KBM-7 (cell line): ENCODE data around the gene OTOP2.
"Not testable (repeated sequence)": the region's sequence is repeated elsewhere in the genome, so short reads cannot be mapped to it uniquely, and the experiment has no call there.

ENCODE experiments used
- DNase-seq: peaks from one replicate; pipeline ENCODE4 v3.0.0-alpha.2; 2015
- in situ Hi-C: fragments of 300-500 bp; cut with MboI; formaldehyde crosslinking; loops from 2 replicates; pipeline ENCODE4 v1.14.3; 2020; ENCODE audit warnings: low sequenced_read_pairs, low pct_unique_long_range_greater_than_20kb, mixed read lengths

Gene OTOP2

DNA sequence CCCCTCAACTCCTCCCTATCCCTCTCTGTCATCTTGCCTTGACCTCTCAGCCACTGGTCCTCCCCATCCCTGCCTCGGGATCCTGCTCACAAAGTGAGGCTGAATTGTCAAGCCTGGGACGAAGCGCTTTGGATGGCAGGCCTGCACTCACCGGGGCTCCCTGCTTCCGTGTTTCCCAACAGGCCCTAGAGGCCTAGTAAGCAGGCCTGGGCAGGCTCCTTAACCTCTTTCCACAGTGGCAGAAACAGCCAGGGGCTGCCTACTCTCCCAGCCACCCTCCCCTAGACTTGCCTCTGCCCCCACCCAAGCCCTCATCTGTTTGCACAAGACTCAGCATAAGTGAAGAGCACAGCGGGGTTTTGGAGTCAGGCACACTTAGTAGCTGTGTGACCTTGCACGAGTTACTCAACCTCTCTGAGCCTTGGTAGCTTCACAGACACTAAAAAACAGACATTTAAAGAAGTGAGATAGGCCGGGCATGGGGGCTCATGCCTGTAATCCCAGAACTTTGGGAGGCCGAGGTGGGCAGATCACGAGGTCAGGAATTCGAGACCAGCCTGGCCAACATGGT lies 25.6 kb upstream of the OTOP2 start:
- no peak for DNase-seq
- in situ Hi-C loops = no loop called here

DNA sequence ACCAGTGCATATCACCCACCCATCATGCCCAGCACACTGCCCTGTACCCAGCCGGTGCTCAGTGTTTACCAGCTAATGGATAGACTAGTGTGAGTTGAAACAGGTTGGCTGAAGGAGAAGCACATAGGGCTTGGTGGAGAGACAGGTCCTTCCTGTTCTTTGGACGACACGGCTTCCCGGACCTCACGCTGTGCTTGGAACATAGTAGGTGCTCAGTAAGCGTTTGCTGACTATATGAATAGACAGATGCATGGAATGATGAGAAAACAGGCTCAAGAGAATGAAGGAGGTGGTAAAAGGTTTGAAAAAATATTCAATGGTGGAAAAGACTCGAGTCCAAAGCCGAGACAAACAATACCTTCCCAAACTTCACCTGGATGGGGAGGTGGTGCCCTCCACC lies 23.9 kb upstream of the OTOP2 start:
- in situ Hi-C loops = no loop called here
- no peak for DNase-seq

DNA sequence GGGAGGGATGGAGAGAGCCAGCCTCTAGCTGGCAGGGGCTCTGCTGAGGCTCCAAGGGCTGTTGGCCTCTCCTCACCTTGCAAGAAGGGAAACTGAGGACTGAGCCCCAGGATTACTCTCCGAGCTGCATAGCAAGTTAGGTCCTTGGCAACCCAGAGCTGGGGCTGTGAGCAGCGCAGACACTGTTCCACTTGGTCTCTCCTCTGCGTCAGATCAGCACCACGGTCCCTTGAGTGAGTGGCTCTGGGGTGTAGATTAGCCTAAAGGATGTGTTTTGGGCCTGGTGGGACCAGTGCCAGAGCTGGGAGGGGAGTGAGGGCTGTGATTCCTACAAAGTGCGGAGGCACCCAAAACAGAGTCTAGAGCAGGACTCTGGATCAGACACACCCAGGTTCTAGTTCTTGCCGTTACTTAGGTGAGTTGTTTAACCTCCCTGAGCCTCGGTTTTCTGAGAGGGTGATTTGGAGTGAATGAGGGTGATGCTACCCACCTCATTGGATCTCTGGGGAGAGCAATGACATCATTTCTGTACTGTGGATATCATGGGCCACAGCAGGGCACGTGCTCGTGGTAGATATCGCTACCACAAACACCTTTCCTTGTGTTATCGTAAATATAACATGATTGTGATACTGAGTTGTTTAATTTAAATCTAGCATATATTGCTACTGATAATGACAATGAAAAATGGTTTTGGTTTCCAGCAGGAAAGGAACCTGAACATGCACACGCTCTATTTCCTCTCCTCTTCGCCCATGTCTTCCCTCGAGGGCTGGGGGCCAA lies 22.5 kb upstream of the OTOP2 start:
- in situ Hi-C loops = no loop called here
- no peak for DNase-seq

DNA sequence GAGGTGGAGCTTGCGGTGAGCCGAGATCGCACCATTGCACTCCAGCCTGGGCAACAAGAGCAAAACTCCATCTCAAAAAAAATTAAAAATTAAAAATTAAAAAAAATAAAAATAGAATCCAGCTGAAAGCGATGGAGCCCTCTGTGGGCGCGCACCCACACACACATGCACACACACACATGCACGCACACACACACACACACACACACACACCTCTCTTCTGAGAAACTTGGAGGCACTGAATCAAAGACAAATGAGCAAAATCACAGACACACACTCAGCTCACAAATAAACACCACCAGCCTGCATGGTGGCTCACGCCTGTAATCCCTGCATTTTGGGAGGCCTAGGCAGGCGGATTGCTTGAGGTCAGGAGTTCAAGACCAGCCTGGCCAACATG lies 21.0 kb upstream of the OTOP2 start:
- in situ Hi-C loops = no loop called here
- DNase-seq = no peak

DNA sequence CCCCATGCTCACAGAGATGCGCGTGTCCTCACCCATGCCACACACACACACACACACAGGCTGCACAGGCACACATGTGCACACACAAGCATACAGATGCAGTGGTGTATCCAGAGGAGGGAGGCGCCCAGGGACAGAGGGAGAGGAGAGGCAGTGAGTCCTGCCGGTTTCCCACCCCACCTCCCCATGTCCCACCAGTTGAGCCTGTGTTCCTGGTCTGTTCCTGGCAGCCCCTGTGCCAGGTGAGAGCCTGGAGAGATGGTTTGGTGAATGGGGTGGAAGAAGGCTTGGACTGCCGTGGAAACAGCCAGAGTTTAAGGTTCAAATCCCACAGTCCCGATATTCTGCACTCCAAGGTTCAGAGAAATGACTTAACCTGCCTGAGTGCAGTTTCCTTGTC lies 20.4 kb upstream of the OTOP2 start:
- in situ Hi-C loops = no loop called here
- DNase-seq = no peak

DNA sequence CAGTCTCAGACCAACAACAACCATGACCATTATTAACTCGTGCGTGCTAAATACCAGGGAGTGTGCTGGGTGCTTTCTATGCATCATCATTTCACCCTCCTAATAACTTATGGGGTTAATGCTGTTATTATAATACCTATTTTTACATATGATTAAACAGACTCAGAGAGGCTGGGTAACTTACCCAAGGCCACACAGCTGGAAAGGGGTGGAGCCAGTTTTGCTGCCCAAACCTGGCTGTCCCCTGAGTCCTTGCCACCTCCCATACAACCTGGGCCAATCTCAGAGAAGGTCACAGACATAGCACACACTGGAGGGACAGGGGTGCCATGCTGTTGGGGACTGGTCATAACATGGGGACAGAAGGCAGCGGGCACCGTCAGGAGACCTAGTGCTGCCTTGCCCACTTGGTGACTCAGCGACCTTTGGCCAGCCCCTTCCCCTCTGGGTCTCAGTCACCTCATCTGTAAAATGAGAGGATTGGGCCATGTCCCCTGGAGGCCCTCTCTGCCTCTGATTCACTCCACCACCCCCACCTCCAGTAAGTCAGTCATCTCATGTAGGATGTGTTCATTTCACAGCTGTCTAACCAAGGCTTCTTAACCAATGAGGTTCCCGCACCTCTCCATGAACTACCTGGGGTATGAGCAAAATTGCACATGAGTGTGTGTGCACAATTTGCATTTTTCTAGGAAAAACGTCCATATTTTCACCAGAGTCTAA lies 19.2 kb upstream of the OTOP2 start:
- in situ Hi-C loops = no loop called here
- DNase-seq = no peak

DNA sequence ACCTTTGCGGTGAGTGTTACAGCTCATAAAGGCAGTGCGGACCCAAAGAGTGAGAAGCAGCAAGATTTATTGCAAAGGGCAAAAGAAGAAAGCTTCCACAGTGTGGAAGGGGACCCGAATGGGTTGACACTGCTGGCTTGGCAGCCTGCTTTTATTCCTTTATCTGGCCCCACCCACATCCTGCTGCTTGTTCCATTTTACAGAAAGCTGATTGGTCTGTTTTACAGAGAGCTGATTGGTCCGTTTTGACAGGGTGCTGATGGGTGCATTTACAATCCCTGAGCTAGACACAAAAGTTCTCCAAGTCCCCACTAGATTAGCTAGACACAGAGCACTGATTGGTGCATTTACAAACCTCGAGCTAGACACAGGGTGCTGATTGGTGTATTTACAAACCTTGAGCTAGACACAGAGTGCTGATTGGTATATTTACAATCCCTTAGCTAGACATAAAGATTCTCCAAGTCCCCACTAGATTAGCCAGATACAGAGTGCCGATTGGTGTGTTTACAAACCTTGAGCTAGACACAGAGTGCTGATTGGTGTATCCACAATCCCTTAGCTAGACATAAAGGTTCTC lies 17.8 kb upstream of the OTOP2 start:
- DNase-seq, in situ Hi-C loops: not testable (repeated sequence)

DNA sequence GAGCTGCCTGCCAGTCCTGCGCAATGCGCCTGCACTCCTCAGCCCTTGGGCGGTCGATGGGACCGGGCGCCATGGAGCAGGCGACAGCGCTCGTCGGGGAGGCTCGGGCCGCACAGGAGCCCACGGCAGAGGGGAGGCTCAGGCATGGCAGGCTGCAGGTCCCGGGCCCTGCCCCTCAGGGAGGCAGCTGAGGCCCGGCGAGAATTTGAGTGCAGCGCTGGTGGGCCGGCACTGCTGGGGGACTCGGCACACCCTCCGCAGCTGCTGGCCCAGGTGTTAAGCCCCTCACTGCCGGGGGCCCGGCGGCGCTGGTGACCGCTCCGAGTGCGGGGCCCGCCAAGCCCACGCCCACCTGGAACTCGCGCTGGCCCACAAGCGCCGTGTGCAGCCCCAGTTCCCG lies 17.1 kb upstream of the OTOP2 start:
- in situ Hi-C loops = no loop called here
- DNase-seq = no peak

DNA sequence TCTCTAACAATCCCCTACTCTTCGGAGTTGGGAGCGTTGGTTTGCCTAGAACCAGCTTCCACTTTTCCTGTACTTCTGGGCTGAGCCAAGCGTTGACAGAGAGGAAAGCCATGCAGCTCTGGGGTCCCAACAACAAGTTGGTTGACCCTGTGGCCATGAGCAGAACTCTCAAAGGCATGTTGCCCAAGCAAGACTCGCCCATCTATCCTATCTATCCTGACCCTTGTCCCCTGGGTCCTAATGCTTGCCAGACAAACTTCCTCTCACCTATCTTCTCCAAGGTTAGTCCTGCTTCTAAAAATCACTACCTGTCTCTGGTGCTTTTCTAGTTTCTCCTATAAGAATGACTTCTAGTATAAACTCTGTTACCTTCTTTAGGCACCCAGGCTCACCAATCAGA lies 15.0 kb upstream of the OTOP2 start:
- in situ Hi-C loops, DNase-seq: not testable (repeated sequence)

DNA sequence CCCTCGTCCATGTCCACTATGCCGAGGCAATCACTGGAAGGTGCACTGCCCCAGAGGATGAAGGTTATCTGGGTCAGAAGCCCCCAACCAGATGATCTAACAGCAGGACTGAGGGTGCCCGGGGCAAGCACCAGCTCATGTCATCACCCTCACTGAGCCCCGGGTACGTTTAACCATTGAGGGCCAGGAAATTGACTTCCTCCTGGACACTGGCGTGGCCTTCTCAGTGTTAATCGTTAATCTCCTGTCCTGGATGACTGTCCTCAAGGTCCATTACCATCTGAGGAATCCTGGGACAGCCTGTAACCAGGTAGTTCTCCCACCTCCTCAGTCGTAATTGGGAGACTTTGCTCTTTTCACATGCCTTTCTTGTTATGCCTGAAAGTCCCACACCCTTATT lies 12.7 kb upstream of the OTOP2 start:
- in situ Hi-C loops, DNase-seq: not testable (repeated sequence)

DNA sequence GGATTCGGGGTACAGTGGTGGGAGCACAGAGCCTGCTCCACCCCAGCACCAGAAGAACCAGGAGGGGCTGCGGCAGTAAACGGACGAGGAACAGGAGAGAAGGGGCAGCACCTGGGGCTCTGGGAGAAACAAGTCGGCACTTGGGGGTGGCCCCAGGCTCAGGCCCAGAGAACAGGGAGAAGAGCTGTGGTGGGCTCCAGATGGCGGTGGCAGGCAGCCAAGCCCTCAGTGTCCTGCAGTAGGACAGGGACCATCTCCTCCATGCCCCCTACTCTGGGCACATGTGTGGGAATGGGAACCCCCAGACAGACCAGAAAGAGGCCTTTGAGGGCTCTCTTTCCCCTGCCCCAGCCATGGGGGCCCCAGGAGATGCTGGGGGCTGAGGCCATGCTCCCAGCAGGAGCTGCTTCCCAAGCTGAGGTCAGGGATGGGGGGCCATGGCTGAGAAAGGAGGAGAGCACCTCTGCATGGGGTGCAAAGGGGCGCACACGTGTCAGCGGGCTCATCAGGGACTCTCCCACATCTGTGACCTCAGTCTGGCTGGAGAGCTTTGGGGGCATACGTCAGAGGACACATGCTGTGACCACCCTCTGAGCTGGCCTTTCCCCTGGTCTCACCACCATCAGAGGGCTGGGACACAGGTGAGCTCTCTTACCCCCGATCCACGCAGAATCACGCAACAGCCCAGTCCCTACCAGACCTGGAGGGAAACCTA lies 7.8 kb upstream of the OTOP2 start:
- in situ Hi-C loops = no loop called here
- no peak for DNase-seq

DNA sequence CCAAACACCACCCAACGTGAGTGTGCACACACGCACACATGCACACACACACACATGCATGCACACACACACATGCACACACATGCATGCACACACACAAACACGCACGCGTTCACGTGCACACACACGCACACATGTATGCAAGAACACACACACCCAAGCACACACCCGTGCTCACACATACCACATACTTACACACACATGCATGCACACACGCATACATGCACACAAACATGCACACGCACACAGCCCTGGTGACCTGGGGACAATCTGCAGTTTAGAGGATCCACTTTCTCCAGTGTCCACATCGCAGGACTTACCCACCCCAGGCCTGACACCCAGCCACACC lies 7.2 kb upstream of the OTOP2 start:
- in situ Hi-C loops = no loop called here
- no peak for DNase-seq

DNA sequence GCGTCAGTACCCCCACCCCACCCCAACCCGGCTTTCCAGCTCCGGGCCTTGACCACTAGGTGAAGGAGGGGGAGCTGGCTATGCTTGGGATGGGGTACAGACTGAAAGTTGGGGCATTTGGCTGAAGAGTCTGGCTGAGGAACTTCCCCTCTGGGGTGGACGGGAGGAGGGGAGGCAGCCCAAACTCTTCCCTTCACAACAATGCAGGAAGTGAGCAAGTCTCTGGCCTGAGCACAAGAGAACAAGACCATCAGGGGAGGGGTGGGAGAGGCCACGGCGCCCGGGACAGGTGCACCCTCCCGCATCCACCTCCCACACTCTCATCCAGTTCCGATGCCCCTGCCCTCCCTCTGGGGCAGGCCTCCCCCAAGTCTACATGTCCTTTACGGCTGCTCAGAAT lies 6.6 kb upstream of the OTOP2 start:
- in situ Hi-C loops = no loop called here
- peak; percentile 39 for DNase-seq

DNA sequence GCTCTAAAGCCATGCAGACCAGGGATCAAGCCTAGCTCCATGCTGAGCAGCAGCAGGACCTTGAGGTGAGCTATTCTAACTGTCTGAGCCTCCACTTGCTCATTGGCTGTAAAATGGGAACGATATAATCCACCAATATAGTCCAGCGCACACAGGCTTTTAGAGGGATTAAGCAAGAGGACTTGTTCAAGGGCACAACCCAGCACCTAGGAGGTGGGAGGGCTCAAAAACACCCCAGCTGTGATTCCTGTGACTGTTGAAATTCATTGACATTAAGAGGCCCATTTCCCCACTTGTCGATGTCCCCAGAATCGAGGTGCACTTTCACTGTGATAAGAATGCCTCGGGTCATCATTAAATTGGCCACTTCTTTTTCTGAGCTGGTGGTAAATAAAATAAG lies 5.2 kb upstream of the OTOP2 start:
- DNase-seq = no peak
- in situ Hi-C loops = no loop called here

DNA sequence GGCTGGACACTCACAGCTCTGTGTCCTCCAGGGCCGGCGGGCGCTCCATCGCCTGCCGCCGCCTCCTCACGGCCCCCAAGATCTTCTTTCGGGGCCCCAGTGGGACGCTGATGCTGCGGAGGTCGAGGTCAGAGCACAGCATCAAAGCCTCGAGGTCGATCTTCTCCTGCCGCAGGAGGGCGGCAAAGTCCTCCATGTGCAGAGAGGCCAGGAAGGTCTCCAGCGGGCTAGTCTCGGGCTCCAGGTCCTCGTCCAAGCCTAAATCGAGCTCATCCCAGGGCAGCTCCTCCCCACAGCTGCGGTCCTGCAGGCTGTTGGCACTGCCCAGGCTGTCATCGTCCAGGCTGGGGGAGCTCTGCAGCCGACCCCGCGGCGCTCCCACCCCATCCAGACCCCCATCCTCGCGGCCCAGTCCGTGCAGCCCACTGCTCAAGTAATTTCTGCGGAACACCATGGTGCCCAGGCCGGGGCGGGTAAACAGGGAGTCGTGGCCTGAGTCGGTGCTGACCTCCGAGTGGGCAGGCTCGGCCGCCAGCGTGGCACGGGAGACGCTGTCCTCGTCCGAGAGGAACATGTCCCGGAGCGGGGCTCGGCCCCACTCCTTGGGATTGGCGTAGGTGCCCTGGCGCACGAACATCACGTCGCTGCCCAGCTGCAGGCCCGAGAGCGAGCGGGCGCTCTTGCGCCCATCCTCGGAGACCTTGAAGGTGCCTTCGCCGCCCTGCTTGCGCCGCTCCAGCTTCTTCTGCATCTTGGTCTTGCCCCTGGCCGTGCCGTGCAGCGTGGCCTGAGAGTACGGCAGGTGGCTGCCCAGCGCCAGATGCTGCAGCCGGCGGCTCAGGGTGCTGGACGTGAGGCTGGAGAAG lies 4.4 kb upstream of the OTOP2 start:
- no peak for DNase-seq
- in situ Hi-C loops = no loop called here

DNA sequence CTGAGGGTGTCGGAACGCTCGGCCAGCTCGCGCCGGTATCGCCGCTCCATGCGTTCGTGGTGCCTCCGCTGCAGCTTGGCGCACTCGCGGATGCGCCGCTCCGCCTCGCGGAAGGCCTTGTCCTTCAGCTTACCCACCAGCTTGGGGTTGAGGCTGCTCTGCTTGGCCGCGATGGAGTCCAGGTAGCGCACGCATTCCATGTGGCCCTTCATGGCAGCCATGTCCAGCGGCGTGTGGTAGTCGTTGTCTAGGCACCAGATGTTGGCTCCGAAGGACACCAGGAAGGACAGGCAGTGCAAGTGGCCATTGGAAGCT lies 3.8 kb upstream of the OTOP2 start:
- no peak for DNase-seq
- in situ Hi-C loops = no loop called here

DNA sequence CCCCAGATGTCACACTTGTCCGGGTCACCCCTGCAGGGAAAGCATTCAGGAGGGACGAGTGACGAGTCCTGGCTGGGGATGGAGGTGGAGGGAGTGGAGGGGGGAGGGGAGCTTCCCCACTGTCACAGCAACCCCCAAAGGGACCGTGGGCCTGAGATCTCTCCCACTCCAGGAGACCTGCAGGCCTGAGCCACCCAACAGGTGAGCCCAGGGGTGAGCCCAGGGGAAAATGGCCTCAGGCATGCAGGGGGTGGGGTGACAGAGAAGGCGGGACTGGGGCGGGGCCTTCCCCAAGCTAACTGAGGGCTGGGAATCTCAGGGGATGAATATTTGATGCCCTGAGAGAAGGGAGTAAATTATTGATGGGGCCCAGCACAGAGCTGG lies 3.4 kb upstream of the OTOP2 start:
- in situ Hi-C loops = no loop called here
- DNase-seq = no peak

DNA sequence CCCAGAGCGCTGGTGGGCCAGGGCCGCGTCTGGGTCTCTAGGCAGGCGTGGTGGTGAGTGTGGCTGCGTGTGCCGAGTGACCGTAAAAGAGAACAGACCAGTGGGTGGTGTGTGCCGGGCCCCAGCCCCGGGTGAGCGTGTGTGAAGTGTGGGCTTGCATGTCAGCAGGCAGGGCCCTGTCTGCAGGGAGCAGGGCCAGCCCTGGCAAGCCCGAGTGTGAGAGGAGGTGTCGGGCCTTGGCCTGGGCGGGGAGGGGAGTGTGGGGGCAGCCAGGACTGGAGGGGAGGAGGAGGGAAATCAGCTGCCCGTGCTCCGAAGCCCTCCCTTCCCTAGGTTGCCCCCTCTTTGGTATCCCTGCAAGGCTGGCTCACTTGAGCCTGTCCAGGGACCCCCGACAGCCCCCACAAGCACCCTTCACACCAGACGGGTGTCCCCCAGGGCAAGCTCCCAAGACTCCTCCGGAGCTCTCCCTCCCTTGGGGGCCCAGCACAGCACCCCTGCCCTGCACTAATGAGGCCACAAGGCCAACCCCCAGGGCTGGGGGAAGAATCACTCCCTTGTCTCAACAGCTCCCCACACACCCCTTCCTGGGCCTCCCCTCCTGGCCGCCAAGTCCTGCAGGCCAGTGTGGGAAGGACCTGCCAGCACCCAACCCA lies 2.9 kb upstream of the OTOP2 start:
- in situ Hi-C loops = no loop called here

DNA sequence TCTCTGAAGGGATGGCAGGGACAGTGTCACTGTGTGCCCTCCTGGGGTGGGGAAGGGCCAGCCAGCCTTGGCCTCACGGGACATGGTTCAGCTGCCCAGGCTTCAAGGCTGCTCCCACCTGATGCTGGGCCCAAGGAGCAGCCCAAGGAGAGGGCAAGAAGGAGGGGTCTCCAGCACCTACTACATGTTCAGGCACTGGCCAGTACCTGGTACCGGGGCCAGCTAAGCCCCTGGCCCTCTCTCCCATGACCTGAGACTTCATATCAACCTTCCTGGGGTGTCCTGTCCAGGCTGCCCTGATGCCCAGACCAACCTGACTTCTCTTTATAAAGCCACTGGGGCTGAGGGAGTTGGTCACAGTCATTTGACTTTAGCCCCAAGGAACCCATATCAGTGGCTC lies 2.3 kb upstream of the OTOP2 start:
- in situ Hi-C loops = no loop called here
- DNase-seq = no peak

More for the DNA sequence above, 2.9 kb upstream of the OTOP2 start:
- DNase-seq = no peak
